ENCODE measurements around the gene TRIOBP. TPM values are rescaled to one million over a fixed set of nuclear protein-coding genes. Genes with fewer than 3 reads are reported as not detected.

TRIOBP gene
- total RNA-seq, 2 donors from 2014 or later = 74.7 to 82.2 TPM

- TF ChIP-seq CTCF (conservative IDR thresholded peaks at IDR 0.05) = no peak
- Mint-ChIP-seq H3K4me1 (peaks cover 14% of the 10 kb centered on the region), H3K27me3 (ENCODE audit: insufficient read depth) (peaks cover 12% of the 10 kb centered on the region), H3K4me3 (no peak overlapping the region), H3K9me3 (no peaks in the 10 kb centered on the region), H3K27ac (peak overlapping the region; percentile 30), H3K36me3 (ENCODE audit: low read depth) (peaks cover 11% of the 10 kb centered on the region)
- no peaks in the 10 kb centered on the region for H3K27me3 ChIP-seq (ENCODE audit: control insufficient read depth, insufficient read depth, low read length, poor library complexity, severe bottlenecking)
- no peaks in the 10 kb centered on the region for H3K4me1 ChIP-seq (ENCODE audit: control insufficient read depth, insufficient read depth, low read length)
- no peak overlapping the region for H3K4me3 ChIP-seq (ENCODE audit: low read length)
- no peaks in the 10 kb centered on the region for H3K36me3 ChIP-seq (ENCODE audit: control insufficient read depth, insufficient read depth, low read length)
- 81 to 87% methylated on average over 13 to 16 of the region's 16 CpGs for WGBS, 2 experiments (ENCODE audit: insufficient coverage in 1 of 2, insufficient read length in 1 of 2)
- no peak overlapping the region for H3K9ac ChIP-seq (ENCODE audit: extremely low read depth, low read length, poor library complexity, severe bottlenecking)
- H3K9me3 ChIP-seq (ENCODE audit: control insufficient read depth, low read length) = no peaks in the 10 kb centered on the region
- H3K27ac ChIP-seq (ENCODE audit: low read depth, low read length) = no peak overlapping the region
- no peak for DNase-seq
Measured at GRCh38 chr22:37742376-37743171, 45.7 kb downstream of the TRIOBP start.

DNA sequence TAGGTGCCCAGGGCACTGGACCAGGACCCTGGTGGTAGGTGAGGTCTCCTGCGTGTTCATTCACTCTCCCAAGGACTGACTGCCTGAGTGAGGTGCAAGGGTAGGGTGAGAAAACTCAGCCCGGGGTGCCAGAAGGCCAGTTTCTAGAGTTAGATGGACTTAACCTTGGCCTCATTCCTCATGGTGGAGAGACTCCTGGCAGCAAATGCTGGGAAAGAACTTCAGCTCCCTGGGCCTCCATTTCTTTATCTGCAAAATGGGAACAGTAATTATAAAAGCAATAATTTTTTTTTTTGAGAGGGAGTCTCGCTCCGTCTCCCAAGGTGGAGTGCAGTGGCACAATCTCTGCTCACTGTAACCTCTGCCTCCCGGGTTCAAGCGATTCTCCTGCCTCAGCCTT, 47.7 kb downstream of the TRIOBP start:
- Mint-ChIP-seq H3K9me3 (no peaks in the 10 kb centered on the region), H3K27me3 (ENCODE audit: insufficient read depth) (peaks cover 3% of the 10 kb centered on the region), H3K4me1 (peaks cover 33% of the 10 kb centered on the region), H3K4me3 (peak overlapping the region; percentile 76), H3K36me3 (ENCODE audit: low read depth) (peaks cover 9% of the 10 kb centered on the region), H3K27ac (no peak overlapping the region)
- Histone ChIP-seq H3K9ac (ENCODE audit: extremely low read depth, low read length, poor library complexity, severe bottlenecking) (no peak overlapping the region), H3K27ac (ENCODE audit: low read depth, low read length) (no peak overlapping the region), H3K27me3 (ENCODE audit: control insufficient read depth, insufficient read depth, low read length, poor library complexity, severe bottlenecking) (no peaks in the 10 kb centered on the region), H3K4me1 (ENCODE audit: control insufficient read depth, insufficient read depth, low read length) (no peaks in the 10 kb centered on the region), H3K4me3 (ENCODE audit: low read length) (no peak overlapping the region), H3K9me3 (ENCODE audit: control insufficient read depth, low read length) (no peaks in the 10 kb centered on the region), H3K36me3 (ENCODE audit: control insufficient read depth, insufficient read depth, low read length) (no peaks in the 10 kb centered on the region)
- 91 to 95% methylated on average over 6 of the region's 6 CpGs for WGBS, 2 experiments (ENCODE audit: insufficient coverage in 1 of 2, insufficient read length in 1 of 2)
- TF ChIP-seq CTCF (conservative IDR thresholded peaks at IDR 0.05) = peak; percentile 50
- no peak for DNase-seq

DNA sequence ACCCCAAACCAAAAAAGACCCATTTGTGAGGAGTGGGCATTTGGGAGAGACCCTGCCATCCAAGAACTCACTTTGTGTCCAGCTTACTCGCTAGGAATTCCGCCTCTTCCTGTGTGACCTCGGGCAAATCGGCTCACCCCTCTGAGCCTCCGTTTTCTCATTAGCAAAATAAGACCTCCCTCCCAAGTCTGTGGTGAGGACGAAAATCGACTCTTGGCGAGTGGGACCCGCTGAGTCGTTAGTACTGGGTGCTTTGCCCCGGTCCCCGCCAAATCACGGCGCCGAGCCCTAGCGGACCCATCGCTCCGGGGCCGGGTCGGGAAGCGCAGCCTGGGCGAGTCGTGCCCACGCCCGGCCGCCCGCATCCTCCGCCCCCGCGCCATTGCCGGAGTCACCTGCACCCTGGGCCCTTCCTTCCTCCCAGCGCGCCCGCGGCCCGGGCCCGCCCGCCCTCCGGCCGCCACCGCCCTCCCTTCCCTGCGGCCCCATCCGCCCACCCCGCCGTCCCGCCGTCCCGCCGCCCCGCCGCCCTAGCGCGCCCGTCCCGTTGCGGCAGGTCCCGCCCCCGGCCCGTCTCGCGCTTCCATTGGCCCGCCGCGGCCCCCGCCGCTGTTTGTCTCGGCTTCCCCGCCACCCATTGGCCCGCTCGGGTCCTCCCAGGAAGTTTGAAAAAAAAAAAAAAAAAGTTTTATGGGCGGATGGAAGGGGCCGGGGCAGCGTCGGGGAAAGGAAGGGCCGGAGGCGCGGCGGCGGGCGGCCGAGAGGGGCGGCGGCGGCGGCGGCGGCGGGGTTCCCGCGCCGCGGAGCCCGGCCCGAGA, 48.9 kb downstream of the TRIOBP start:
- H3K9me3 ChIP-seq (ENCODE audit: control insufficient read depth, low read length) = no peaks in the 10 kb centered on the region
- TF ChIP-seq CTCF (conservative IDR thresholded peaks at IDR 0.05) = no peak
- WGBS, 2 experiments (ENCODE audit: insufficient coverage in 1 of 2, insufficient read length in 1 of 2) = 0 to 1% methylated on average over 15 to 75 of the region's 94 CpGs
- H3K27ac ChIP-seq (ENCODE audit: low read depth, low read length) = no peak overlapping the region
- H3K27ac Mint-ChIP-seq = peak overlapping the region; percentile 79
- peaks cover 7% of the 10 kb centered on the region for H3K4me1 ChIP-seq (ENCODE audit: control insufficient read depth, insufficient read depth, low read length)
- H3K4me3 ChIP-seq (ENCODE audit: low read length) = peak overlapping the region; percentile 90
- H3K27me3 ChIP-seq (ENCODE audit: control insufficient read depth, insufficient read depth, low read length, poor library complexity, severe bottlenecking) = no peaks in the 10 kb centered on the region
- H3K36me3 Mint-ChIP-seq (ENCODE audit: low read depth) = peaks cover 9% of the 10 kb centered on the region
- peak; percentile 95 for DNase-seq
- H3K9me3 Mint-ChIP-seq = no peaks in the 10 kb centered on the region
- peaks cover 38% of the 10 kb centered on the region for H3K4me1 Mint-ChIP-seq
- H3K9ac ChIP-seq (ENCODE audit: extremely low read depth, low read length, poor library complexity, severe bottlenecking) = peak overlapping the region; percentile 23
- no peaks in the 10 kb centered on the region for H3K27me3 Mint-ChIP-seq (ENCODE audit: insufficient read depth)
- H3K4me3 Mint-ChIP-seq = peak overlapping the region; percentile 76
- no peaks in the 10 kb centered on the region for H3K36me3 ChIP-seq (ENCODE audit: control insufficient read depth, insufficient read depth, low read length)

Measured in endodermal cell (in vitro differentiated cells).